Measurements from ENCODE around the gene C17orf78. TPM values are rescaled to one million over a fixed set of nuclear protein-coding genes. Genes with fewer than 3 reads are reported as not detected.
"Not testable (repeated sequence)": the region's sequence is repeated elsewhere in the genome, so short reads cannot be mapped to it uniquely, and the experiment has no call there.

Gene C17orf78
- not detected for total RNA-seq
- polyA plus RNA-seq (ENCODE audit: insufficient read depth in 1 of 8, insufficient read length in 8 of 8, low replicate concordance in 1 of 8): under 1 TPM in 3 of 8 donors, not detected in 5; 0.16 to 0.88 (median 0.29) TPM
- long read RNA-seq, donor 1: 0 reads
- long read RNA-seq, donor 2: 0 reads
- long read RNA-seq, donor 3: 0 reads
- long read RNA-seq, donor 4: 0 reads
- long read RNA-seq, donor 5: 0 reads
- long read RNA-seq, donor 6: 0 reads
- long read RNA-seq, donor 7: 0 reads
- long read RNA-seq, donor 8: 0 reads
- long read RNA-seq, donor 9: 0 reads
- long read RNA-seq, donor 10: 0 reads
- long read RNA-seq, donor 11: 0 reads

DNA sequence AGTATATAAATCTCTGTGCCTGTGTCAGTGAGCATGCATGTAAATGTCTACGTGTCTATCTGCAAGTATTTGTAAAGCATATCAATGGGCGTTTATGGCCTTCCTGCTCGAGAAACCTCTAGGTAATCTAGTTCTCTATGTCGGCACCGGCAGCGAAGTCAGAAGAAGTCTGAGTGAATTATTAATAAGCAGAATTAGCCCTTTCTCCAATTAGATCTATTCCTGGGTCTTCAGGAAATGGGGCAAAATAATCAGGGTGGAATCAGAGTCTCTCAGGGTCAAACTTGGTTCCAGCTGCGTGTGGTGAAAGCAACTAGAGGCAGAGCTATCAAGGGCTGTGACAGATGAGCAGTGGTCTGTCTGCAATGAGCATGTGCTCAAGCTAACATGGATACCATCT lies at the start of gene C17orf78:
C17orf78 (plus strand) TSS at position 280 of the 400 bp plus-strand sequence; CDS start at position 388, 108 bp downstream.
- H3K9me3 ChIP-seq (replicated peaks; ENCODE audit: control insufficient read depth, low read depth, low read length): no peaks in the 10 kb centered on the region
- no peaks in the 10 kb centered on the region for H3K27me3 ChIP-seq (ENCODE audit: control insufficient read depth, insufficient read depth, low read length)
- 91% methylated on average over 4 of the region's 7 CpGs for WGBS (ENCODE audit: insufficient coverage)
- H3K27ac ChIP-seq (ENCODE audit: low read length): no peak within 1 kb of the TSS
- no peaks in the 10 kb centered on the region for H3K36me3 ChIP-seq (ENCODE audit: control insufficient read depth, insufficient read depth, low read length)
- no peaks in the 10 kb centered on the region for H3K4me1 ChIP-seq (ENCODE audit: control insufficient read depth, insufficient read depth, low read length)
- DNase-seq: no peak
- H3K4me3 ChIP-seq (ENCODE audit: low read length): no peak within 1 kb of the TSS

DNA sequence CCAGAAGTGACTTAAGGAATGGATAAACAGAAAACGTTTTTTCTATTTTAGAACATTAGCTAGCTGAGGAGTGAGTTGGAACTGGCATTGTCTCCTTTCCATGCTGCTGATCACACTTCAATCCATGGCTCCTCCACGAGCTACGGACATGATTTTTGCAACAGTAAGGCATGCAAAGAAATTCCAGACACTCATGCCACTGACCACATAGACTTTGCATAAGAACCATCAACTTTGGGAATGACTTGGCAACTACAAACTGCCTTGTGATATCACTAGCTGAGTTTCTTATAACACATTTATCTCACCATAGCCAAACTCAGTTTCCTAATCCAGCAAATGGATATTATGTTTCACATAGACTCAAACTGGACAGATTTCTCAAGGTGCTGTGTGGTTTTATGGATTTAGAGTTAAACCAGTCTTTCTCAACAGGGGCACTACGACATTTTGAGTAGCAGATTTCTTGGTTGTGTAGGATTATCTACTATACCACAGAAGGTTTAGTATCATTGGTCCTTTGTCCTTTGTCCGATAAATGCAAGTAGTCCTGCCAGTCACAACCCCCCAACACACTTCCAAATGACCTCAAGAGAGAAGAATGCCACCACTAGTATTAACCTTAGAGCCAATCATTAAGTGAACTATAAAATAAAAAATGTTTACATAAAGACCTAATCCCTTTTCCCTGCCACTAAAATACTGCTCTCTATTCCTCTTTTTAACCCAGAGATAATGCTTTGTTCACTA lies 48.3 kb upstream of the C17orf78 start:
- 80% methylated on average over 2 of the region's 5 CpGs for WGBS (ENCODE audit: insufficient coverage)
- H3K27ac ChIP-seq (ENCODE audit: low read length): no peak overlapping the region
- no peaks in the 10 kb centered on the region for H3K4me1 ChIP-seq (ENCODE audit: control insufficient read depth, insufficient read depth, low read length)
- no peaks in the 10 kb centered on the region for H3K27me3 ChIP-seq (ENCODE audit: control insufficient read depth, insufficient read depth, low read length)
- no peaks in the 10 kb centered on the region for H3K9me3 ChIP-seq (replicated peaks; ENCODE audit: control insufficient read depth, low read depth, low read length)
- no peak for DNase-seq
- H3K4me3 ChIP-seq (ENCODE audit: low read length): no peak overlapping the region
- H3K36me3 ChIP-seq (ENCODE audit: control insufficient read depth, insufficient read depth, low read length): peaks cover 11% of the 10 kb centered on the region

DNA sequence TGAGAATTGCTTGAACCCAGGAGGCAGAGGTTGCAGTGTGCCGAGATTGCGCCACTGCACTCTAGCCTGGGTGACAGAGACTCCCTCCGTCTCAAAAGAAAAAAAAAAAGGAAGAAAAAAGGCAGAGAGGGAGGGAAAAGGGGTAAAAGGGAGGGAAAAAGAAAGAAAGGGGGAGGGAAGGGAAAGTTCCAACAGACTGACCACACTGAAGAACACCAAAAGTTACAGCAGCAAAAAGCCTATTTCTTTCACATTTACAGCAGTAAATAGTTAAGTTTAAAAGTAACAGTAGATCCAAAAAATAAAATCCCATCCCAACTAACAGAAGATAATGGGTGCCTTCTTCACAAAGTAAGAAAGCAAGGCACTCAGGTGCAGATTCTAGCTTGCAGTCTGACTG lies 36.9 kb upstream of the C17orf78 start:
- H3K4me3 ChIP-seq (ENCODE audit: low read length): no peak overlapping the region
- no peaks in the 10 kb centered on the region for H3K27me3 ChIP-seq (ENCODE audit: control insufficient read depth, insufficient read depth, low read length)
- no peaks in the 10 kb centered on the region for H3K9me3 ChIP-seq (replicated peaks; ENCODE audit: control insufficient read depth, low read depth, low read length)
- H3K27ac ChIP-seq (ENCODE audit: low read length): no peak overlapping the region
- DNase-seq: no peak
- H3K36me3 ChIP-seq (ENCODE audit: control insufficient read depth, insufficient read depth, low read length): peaks cover 7% of the 10 kb centered on the region
- H3K4me1 ChIP-seq (ENCODE audit: control insufficient read depth, insufficient read depth, low read length): no peaks in the 10 kb centered on the region
- 100% methylated on average over 2 of the region's 3 CpGs for WGBS (ENCODE audit: insufficient coverage)

DNA sequence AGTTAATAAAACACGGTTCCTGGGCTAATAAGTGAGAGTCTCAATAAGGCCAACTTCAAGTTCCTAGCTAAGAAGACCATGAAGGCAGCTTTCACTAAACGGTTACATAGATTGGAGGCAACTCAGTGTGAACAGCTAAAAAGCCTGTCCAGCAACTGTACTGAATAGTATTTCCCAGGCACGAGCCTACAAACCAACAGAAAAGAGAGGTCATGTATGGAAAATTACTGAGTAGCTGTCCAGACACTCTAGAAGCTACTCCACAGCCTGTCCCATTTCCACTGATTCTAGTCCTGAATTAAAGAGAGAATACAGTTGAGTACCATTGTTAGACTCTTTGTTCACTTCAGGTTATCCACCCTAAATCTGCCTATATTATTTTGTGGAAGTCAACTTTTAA lies 36.5 kb upstream of the C17orf78 start:
- no peaks in the 10 kb centered on the region for H3K27me3 ChIP-seq (ENCODE audit: control insufficient read depth, insufficient read depth, low read length)
- WGBS (ENCODE audit: insufficient coverage): 100% methylated on average over 2 of the region's 3 CpGs
- H3K4me1 ChIP-seq (ENCODE audit: control insufficient read depth, insufficient read depth, low read length): no peaks in the 10 kb centered on the region
- no peak overlapping the region for H3K4me3 ChIP-seq (ENCODE audit: low read length)
- no peak overlapping the region for H3K27ac ChIP-seq (ENCODE audit: low read length)
- peaks cover 7% of the 10 kb centered on the region for H3K36me3 ChIP-seq (ENCODE audit: control insufficient read depth, insufficient read depth, low read length)
- DNase-seq: no peak
- no peaks in the 10 kb centered on the region for H3K9me3 ChIP-seq (replicated peaks; ENCODE audit: control insufficient read depth, low read depth, low read length)

DNA sequence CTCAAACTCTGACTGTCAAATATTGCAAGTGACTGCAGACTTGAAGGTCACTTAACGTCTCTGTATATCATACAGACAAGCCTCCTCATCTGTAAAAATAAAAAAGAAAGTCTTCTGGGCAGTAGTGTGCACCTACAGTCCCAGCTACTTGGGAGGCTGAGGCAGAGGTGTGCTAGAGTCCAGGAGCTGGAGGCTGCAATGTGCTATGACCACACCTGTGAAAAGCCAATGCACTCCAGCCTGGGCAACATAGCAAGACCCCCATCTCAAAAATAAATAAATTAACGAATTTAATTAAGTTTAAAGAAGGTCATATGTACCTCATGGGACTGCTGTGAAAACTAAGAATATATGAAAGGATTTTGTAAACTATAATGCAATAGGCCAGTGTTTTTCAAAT lies 35.0 kb upstream of the C17orf78 start:
- H3K4me3 ChIP-seq (ENCODE audit: low read length): no peak overlapping the region
- no peaks in the 10 kb centered on the region for H3K27me3 ChIP-seq (ENCODE audit: control insufficient read depth, insufficient read depth, low read length)
- H3K9me3 ChIP-seq (replicated peaks; ENCODE audit: control insufficient read depth, low read depth, low read length): no peaks in the 10 kb centered on the region
- no CpG with 5 or more reads among the region's 2 CpGs for WGBS (ENCODE audit: insufficient coverage)
- no peak for DNase-seq
- H3K36me3 ChIP-seq (ENCODE audit: control insufficient read depth, insufficient read depth, low read length): peaks cover 7% of the 10 kb centered on the region
- H3K27ac ChIP-seq (ENCODE audit: low read length): no peak overlapping the region
- no peaks in the 10 kb centered on the region for H3K4me1 ChIP-seq (ENCODE audit: control insufficient read depth, insufficient read depth, low read length)

DNA sequence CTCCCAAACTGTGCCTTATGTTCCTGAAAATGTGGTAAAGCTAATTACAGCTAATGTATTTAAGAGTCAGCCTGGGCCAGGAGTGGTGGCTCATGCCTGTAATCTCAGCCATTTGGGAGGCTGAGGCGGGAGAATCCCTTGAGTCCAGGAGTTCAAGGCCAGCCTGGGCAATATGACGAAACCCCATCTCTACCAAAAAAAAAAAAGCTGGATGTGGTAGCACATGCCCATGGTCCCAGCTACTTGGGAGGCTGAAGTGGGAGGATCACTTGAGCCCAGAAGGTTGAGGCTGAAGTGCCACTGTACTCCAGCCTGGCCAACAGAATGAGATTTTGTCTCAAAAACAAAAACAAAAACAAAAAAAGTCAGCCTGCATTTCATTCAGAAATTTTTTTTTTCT lies 33.2 kb upstream of the C17orf78 start:
- H3K27ac ChIP-seq (ENCODE audit: low read length): no peak overlapping the region
- H3K27me3 ChIP-seq (ENCODE audit: control insufficient read depth, insufficient read depth, low read length): no peaks in the 10 kb centered on the region
- no CpG with 5 or more reads among the region's 2 CpGs for WGBS (ENCODE audit: insufficient coverage)
- H3K36me3 ChIP-seq (ENCODE audit: control insufficient read depth, insufficient read depth, low read length): peaks cover 4% of the 10 kb centered on the region
- no peak for DNase-seq
- no peaks in the 10 kb centered on the region for H3K9me3 ChIP-seq (replicated peaks; ENCODE audit: control insufficient read depth, low read depth, low read length)
- H3K4me3 ChIP-seq (ENCODE audit: low read length): no peak overlapping the region
- H3K4me1 ChIP-seq (ENCODE audit: control insufficient read depth, insufficient read depth, low read length): no peaks in the 10 kb centered on the region

DNA sequence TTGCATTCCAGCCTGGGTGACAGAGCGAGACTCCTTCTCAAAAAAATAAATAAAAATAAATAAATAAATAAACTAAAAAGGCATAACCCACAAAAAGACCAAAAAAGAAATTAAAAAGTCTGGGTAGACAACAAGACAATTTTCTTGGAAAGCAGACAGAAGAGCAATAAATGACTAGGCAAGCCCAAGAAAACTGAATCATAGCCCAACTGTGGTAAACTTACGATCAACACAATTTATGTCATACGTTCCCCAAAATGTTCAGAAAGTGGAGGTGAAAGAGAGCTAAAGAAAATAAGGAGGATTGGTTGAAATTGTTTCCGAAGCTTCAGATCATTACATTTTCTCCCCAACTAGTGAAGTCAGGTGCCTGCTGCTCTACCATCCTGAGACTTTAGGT lies 31.3 kb upstream of the C17orf78 start:
- no peak overlapping the region for H3K4me3 ChIP-seq (ENCODE audit: low read length)
- no CpG with 5 or more reads among the region's 4 CpGs for WGBS (ENCODE audit: insufficient coverage)
- no peak for DNase-seq
- no peaks in the 10 kb centered on the region for H3K27me3 ChIP-seq (ENCODE audit: control insufficient read depth, insufficient read depth, low read length)
- no peaks in the 10 kb centered on the region for H3K4me1 ChIP-seq (ENCODE audit: control insufficient read depth, insufficient read depth, low read length)
- no peaks in the 10 kb centered on the region for H3K36me3 ChIP-seq (ENCODE audit: control insufficient read depth, insufficient read depth, low read length)
- H3K27ac ChIP-seq (ENCODE audit: low read length): no peak overlapping the region
- no peaks in the 10 kb centered on the region for H3K9me3 ChIP-seq (replicated peaks; ENCODE audit: control insufficient read depth, low read depth, low read length)

DNA sequence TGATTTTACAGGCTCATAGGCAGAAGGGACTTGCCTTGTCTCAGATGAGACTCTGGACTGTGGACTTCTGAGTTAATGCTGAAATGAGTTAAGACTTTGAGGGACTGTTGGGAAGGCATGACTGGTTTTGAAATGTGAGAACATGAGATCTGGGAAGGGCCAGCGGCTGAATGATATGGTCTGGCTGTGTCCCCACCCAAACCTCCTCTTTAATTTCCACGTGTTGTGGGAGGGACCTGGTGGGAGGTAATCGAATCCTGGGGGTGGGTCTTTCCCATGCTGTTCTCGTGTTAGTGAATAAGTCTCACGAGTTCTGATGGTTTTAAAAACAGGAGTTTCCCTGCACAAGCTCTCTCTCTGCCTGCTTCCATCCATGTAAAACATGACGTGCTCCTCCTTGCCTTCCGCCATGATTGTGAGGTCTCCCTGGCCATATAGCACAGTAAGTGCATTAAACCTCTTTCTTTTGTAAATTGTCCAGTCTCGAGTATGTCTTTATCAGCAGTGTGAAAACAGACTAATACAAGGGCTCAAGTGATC lies 28.9 kb upstream of the C17orf78 start:
- DNase-seq; H3K27me3 ChIP-seq (ENCODE audit: control insufficient read depth, insufficient read depth, low read length); H3K4me3 ChIP-seq (ENCODE audit: low read length); H3K27ac ChIP-seq (ENCODE audit: low read length); H3K36me3 ChIP-seq (ENCODE audit: control insufficient read depth, insufficient read depth, low read length); H3K9me3 ChIP-seq (replicated peaks; ENCODE audit: control insufficient read depth, low read depth, low read length); H3K4me1 ChIP-seq (ENCODE audit: control insufficient read depth, insufficient read depth, low read length): not testable (repeated sequence)
- 86% methylated on average over 2 of the region's 8 CpGs for WGBS (ENCODE audit: insufficient coverage)

DNA sequence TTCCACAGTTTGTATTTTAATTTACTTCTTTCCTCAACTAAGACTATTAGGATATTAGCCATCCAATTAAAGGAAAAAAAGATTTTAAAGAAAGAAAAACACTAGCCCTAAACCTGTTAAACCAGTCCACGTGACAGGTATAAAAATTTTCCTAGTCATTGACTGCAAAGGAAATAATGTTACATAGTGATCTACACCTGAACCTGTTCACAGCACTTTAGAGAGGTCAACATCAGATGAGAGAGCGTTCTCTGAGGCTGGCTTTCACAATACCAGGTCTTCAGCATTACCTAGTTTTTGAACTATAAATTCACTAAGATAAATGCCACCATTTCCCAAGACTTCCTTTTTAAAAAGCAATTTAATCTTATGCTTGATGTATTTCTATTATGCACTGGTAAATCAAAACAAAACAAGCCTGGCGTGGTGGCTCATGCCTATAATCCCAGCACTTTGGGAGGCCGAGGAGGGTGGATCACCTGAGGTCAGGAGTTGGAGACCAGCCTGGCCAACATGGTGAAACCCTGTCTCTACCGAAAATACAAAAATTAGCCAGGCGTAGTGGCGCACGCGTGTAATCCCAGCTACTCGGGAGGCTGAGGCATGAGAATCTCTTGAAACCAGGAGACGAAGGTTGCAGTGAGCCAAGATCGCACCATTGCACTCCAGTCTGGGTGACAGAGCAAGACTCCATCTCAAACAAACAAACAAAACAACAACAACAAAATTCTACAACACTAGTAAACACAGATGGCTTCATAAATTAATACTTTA lies 18.8 kb upstream of the C17orf78 start:
- H3K4me3 ChIP-seq (ENCODE audit: low read length); DNase-seq; H3K9me3 ChIP-seq (replicated peaks; ENCODE audit: control insufficient read depth, low read depth, low read length); H3K27me3 ChIP-seq (ENCODE audit: control insufficient read depth, insufficient read depth, low read length); H3K27ac ChIP-seq (ENCODE audit: low read length); H3K36me3 ChIP-seq (ENCODE audit: control insufficient read depth, insufficient read depth, low read length); H3K4me1 ChIP-seq (ENCODE audit: control insufficient read depth, insufficient read depth, low read length): not testable (repeated sequence)
- 88% methylated on average over 8 of the region's 12 CpGs for WGBS (ENCODE audit: insufficient coverage)
